Activated CD4-positive, alpha-beta T cell treated with anti-CD3 and anti-CD28 coated beads, Interleukin-2, amount 50 U/mL, for 48 hours (primary cell): ENCODE measurements around the gene RDH13.
"Not testable (repeated sequence)": the region's sequence is repeated elsewhere in the genome, so short reads cannot be mapped to it uniquely, and the experiment has no call there.

Source experiments
- DNase-seq, 2 experiments: peaks; one replicate each; pipeline ENCODE4 v3.0.0-alpha.2; 2020

RDH13 gene

GRCh38 chr19:55008781-55009180 is 54.2 kb downstream of the RDH13 start:
- not testable (repeated sequence) for DNase-seq

- not testable (repeated sequence) for DNase-seq
Observed at GRCh38 chr19:55008189-55008588, 54.8 kb downstream of the RDH13 start.

GRCh38 chr19:55007537-55007936 is 55.4 kb downstream of the RDH13 start:
- not testable (repeated sequence) for DNase-seq

- not testable (repeated sequence) for DNase-seq
Observed at GRCh38 chr19:55006795-55007194, 56.2 kb downstream of the RDH13 start.

GRCh38 chr19:55005684-55006488 is 57.1 kb downstream of the RDH13 start:
- DNase-seq: peak; percentile 13 to 18

GRCh38 chr19:55000761-55001160 is 62.2 kb downstream of the RDH13 start:
- DNase-seq: no peak

GRCh38 chr19:54998751-54999239 is 64.2 kb downstream of the RDH13 start:
- not testable (repeated sequence) for DNase-seq

- no peak for DNase-seq
Observed at GRCh38 chr19:54995561-54995960, 67.4 kb downstream of the RDH13 start.
